GM21825 (cell line): ENCODE measurements around the gene IL1F10.

Source experiments
- ATAC-seq: cut with Tn5 transposase; IDR thresholded peaks from one replicate; pipeline ENCODE4 v1.9.1; 2021; ENCODE audit warnings: mild to moderate bottlenecking, moderate library complexity; ENCODE audit not compliant: unreplicated experiment

IL1F10 gene

GRCh38 chr2:113058998-113059960 lies 8.5 kb upstream of the IL1F10 start, which contains the start of gene IL36RN:
Gene IL36RN, plus strand, starts transcription at chr2:113059198. Its CDS starts 241 bp downstream, at chr2:113059439.
- no peak for ATAC-seq

- ATAC-seq, result no peak
Observed at GRCh38 chr2:113060396-113060795, 7.4 kb upstream of the IL1F10 start.

- no peak for ATAC-seq
Observed at GRCh38 chr2:113060796-113061195, 7.0 kb upstream of the IL1F10 start.

GRCh38 chr2:113061241-113061640 lies 6.5 kb upstream of the IL1F10 start:
- ATAC-seq, result no peak

GRCh38 chr2:113061896-113062770 lies 5.6 kb upstream of the IL1F10 start:
- no peak for ATAC-seq

- ATAC-seq, result no peak
Observed at GRCh38 chr2:113064281-113064680, 3.5 kb upstream of the IL1F10 start.

GRCh38 chr2:113064898-113065297 lies 2.9 kb upstream of the IL1F10 start:
- ATAC-seq, result no peak

GRCh38 chr2:113068249-113068648 lies 479 bp downstream of the IL1F10 start:
- no peak for ATAC-seq

- ATAC-seq, result no peak
Observed at GRCh38 chr2:113068706-113069485, 1.1 kb downstream of the IL1F10 start.

- ATAC-seq, result no peak
Observed at GRCh38 chr2:113069676-113070605, 2.2 kb downstream of the IL1F10 start.

- ATAC-seq, result no peak
Observed at GRCh38 chr2:113070606-113070975, 2.8 kb downstream of the IL1F10 start.

GRCh38 chr2:113072584-113072983 lies 4.8 kb downstream of the IL1F10 start:
- ATAC-seq, result no peak

- no peak for ATAC-seq
Observed at GRCh38 chr2:113073325-113073834, 5.6 kb downstream of the IL1F10 start.

- no peak for ATAC-seq
Observed at GRCh38 chr2:113075030-113075429, 7.3 kb downstream of the IL1F10 start.

- no peak for ATAC-seq
Observed at GRCh38 chr2:113075600-113075999, 7.8 kb downstream of the IL1F10 start.

GRCh38 chr2:113076954-113077669 lies 9.3 kb downstream of the IL1F10 start:
- no peak for ATAC-seq

- ATAC-seq, result no peak
Observed at GRCh38 chr2:113077921-113078320, 10.2 kb downstream of the IL1F10 start.

- ATAC-seq, result no peak
Observed at GRCh38 chr2:113078350-113078839, 10.6 kb downstream of the IL1F10 start.

- ATAC-seq, result no peak
Observed at GRCh38 chr2:113079131-113079530, 11.4 kb downstream of the IL1F10 start.
